HG02588 (cell line): Measurements from ENCODE around the gene L3MBTL2.

Experiments
- ATAC-seq: cut with Tn5 transposase; IDR thresholded peaks from one replicate; pipeline ENCODE4 v1.9.1; 2021; ENCODE audit warnings: mild to moderate bottlenecking, moderate library complexity; ENCODE audit not compliant: unreplicated experiment

The L3MBTL2 gene

GRCh38 chr22:41264408-41264941, 59.4 kb downstream of the L3MBTL2 start:
- ATAC-seq = no peak

- no peak for ATAC-seq
Observed at GRCh38 chr22:41267958-41268357, 62.8 kb downstream of the L3MBTL2 start.

GRCh38 chr22:41271787-41272186, 66.7 kb downstream of the L3MBTL2 start:
- ATAC-seq = no peak

GRCh38 chr22:41273128-41273527, 68.0 kb downstream of the L3MBTL2 start:
- no peak for ATAC-seq

- ATAC-seq = no peak
Observed at GRCh38 chr22:41274856-41275255, 69.7 kb downstream of the L3MBTL2 start.

- no peak for ATAC-seq
Observed at GRCh38 chr22:41280065-41280464, 75.0 kb downstream of the L3MBTL2 start.

GRCh38 chr22:41280854-41281253, 75.7 kb downstream of the L3MBTL2 start:
- ATAC-seq = no peak
